Measurements from ENCODE around the gene SLC25A1. TPM values are rescaled to one million over a fixed set of nuclear protein-coding genes. Genes with fewer than 3 reads are reported as not detected.

The SLC25A1 gene
- total RNA-seq (2014; rRNA removed; shearing (Covaris generic)) (210 and 242 TPM in 2 replicates), polyA plus RNA-seq (2016; fragmentation: Nextera tagmentation; extraction: Ambion mirVana) (141 and 145 TPM in 2 replicates)
- long read RNA-seq, transcript SLC25A1-201 (9 exons, 1,648 nt), result major isoform, 166 of 209 reads
- long read RNA-seq, transcript SLC25A1-202 (9 exons, 1,514 nt), result minor isoform, 18 of 209 reads
- long read RNA-seq, partial matches to known transcripts, result 11 of 209 reads
- long read RNA-seq, other reads (novel, unspliced or antisense), result 13 of 209 reads

GRCh38 chr22:19178657-19179496 is at the start of gene SLC25A1:
SLC25A1 (minus strand) TSS chr22:19178736; CDS start chr22:19178673, 63 bp downstream.
- Histone ChIP-seq H3K9me2 (ENCODE audit: insufficient read depth) (no peaks in the 10 kb centered on the region), H3K4me1 (ENCODE audit: insufficient read depth) (peaks cover 30% of the 10 kb centered on the region), H3K4me2 (peak within 1 kb of the TSS; percentile 96), H3K27ac (ENCODE audit: low read depth) (peak within 1 kb of the TSS; percentile 74; the same call in 1 of the 2 replicates), H3K36me3 (ENCODE audit: insufficient read depth) (no peaks in the 10 kb centered on the region), H3F3A (replicated peaks; ENCODE audit: low read depth) (peaks cover 21% of the 10 kb centered on the region), H3K27me3 (ENCODE audit: insufficient read depth) (no peaks in the 10 kb centered on the region), H3K4me3 (peak within 1 kb of the TSS; percentile 62), H2AFZ (peak within 1 kb of the TSS; percentile 92), H4K20me1 (replicated peaks; ENCODE audit: insufficient read depth) (peaks cover 3% of the 10 kb centered on the region; the same call in 1 of the 2 replicates), H3K79me2 (replicated peaks; ENCODE audit: insufficient read depth) (peaks cover 12% of the 10 kb centered on the region; the same call in 1 of the 2 replicates)
- Mint-ChIP-seq H3K4me1 (peaks cover 21% of the 10 kb centered on the region), H3K9me3 (no peaks in the 10 kb centered on the region), H3K27me3 (ENCODE audit: insufficient read depth, low read depth, poor library complexity) (peaks cover 25% of the 10 kb centered on the region), H3K36me3 (ENCODE audit: low read depth) (peaks cover 5% of the 10 kb centered on the region; the same call in 1 of the 3 replicates), H3K27ac (peak within 1 kb of the TSS; percentile 88), H3K4me3 (peak within 1 kb of the TSS; percentile 83)
- TF ChIP-seq POLR2AphosphoS5 (IDR thresholded peaks at IDR 0.05; ENCODE audit: low read depth), result peak; percentile 65
- TF ChIP-seq EZH2 (IDR thresholded peaks at IDR 0.05; ENCODE audit: low read depth, unreplicated experiment), result no peak
- TF ChIP-seq EZH2phosphoT487 (IDR thresholded peaks at IDR 0.05; ENCODE audit: unreplicated experiment), result no peak
- TF ChIP-seq CREB1 (CRISPR knock-in tag; IDR thresholded peaks at IDR 0.05; ENCODE audit: low read depth), result peak; percentile 52; the same call in 1 of the 2 replicates
- no peak for TF ChIP-seq CTCF (conservative IDR thresholded peaks at IDR 0.05; ENCODE audit: low read depth in 2 of 2)
- DNase-seq (ENCODE audit: low spot score) (peak; percentile 96), ATAC-seq (peak; percentile 65)

GRCh38 chr22:19228179-19228578 is 49.6 kb upstream of the SLC25A1 start:
- no peaks in the 10 kb centered on the region for H3K4me1 Mint-ChIP-seq
- Histone ChIP-seq H3K4me1 (ENCODE audit: insufficient read depth) (no peaks in the 10 kb centered on the region), H3K4me2 (no peak overlapping the region), H3F3A (replicated peaks; ENCODE audit: low read depth) (no peaks in the 10 kb centered on the region), H4K20me1 (replicated peaks; ENCODE audit: insufficient read depth) (0 out of 2 replicates have a peak, but pooled peaks cover 3% of the 10 kb centered on the region), H3K79me2 (replicated peaks; ENCODE audit: insufficient read depth) (no peaks in the 10 kb centered on the region), H3K27me3 (ENCODE audit: insufficient read depth) (no peaks in the 10 kb centered on the region), H3K9me2 (ENCODE audit: insufficient read depth) (0 out of 2 replicates have a peak, but pooled peaks cover 3% of the 10 kb centered on the region), H3K27ac (ENCODE audit: low read depth) (no peak overlapping the region), H3K36me3 (ENCODE audit: insufficient read depth) (no peaks in the 10 kb centered on the region; the same call in 1 of the 2 replicates), H2AFZ (no peak overlapping the region), H3K4me3 (no peak overlapping the region)
- TF ChIP-seq ETS1 (IDR thresholded peaks at IDR 0.05), result no peak
- no peak for TF ChIP-seq NANOG (IDR thresholded peaks at IDR 0.05; ENCODE audit: borderline replicate concordance)
- TF ChIP-seq CREB1 (CRISPR knock-in tag; IDR thresholded peaks at IDR 0.05; ENCODE audit: low read depth), result no peak
- no peak for DNase-seq (ENCODE audit: low spot score)
- peaks cover 28% of the 10 kb centered on the region for H3K36me3 Mint-ChIP-seq (ENCODE audit: low read depth)
- H3K27ac Mint-ChIP-seq, result no peak overlapping the region
- no peaks in the 10 kb centered on the region for H3K9me3 Mint-ChIP-seq
- H3K4me3 Mint-ChIP-seq, result no peak overlapping the region
- no peaks in the 10 kb centered on the region for H3K27me3 Mint-ChIP-seq (ENCODE audit: insufficient read depth, low read depth, poor library complexity)
- no peak for ATAC-seq

Data from GM23338 (cell line).